Stimulated activated naive B cell treated with anti-CD40 and anti-IgM and Interleukin-4, amounts not matched to agents 10 μg/mL and 1 μg/mL and 100 μg/mL, for 72 hours (primary cell): ENCODE measurements around the gene ATP6V0C.
A peak's percentile ranks its signal among the peaks of the same experiment; 100 is the strongest.
"Not testable (repeated sequence)": the region's sequence is repeated elsewhere in the genome, so short reads cannot be mapped to it uniquely, and the experiment has no call there.

Experiments used
- ATAC-seq, 2 donors: fragments of 150-1000 bp; cut with Tn5 transposase; replicated peaks; 2 replicates each; pipeline ENCODE4 v1.10.0; 2021; ENCODE audit warnings: moderate library complexity in 1 of 2
- DNase-seq: peaks from one replicate; pipeline ENCODE4 v3.0.0; 2021
- H3K27ac Mint-ChIP-seq: one replicate; pipeline ENCODE4 v1.8.0; 2022; ENCODE audit warnings: mild to moderate bottlenecking, mixed read lengths
- H3K27me3 Mint-ChIP-seq, 2 donors: one replicate each; pipeline ENCODE4 v1.8.0; 2022; ENCODE audit warnings: mixed read lengths in 2 of 2
- H3K36me3 Mint-ChIP-seq, 2 donors: one replicate each; pipeline ENCODE4 v1.8.0; 2022; ENCODE audit warnings: mixed read lengths in 2 of 2, mild to moderate bottlenecking in 1 of 2
- H3K4me1 Mint-ChIP-seq, 2 donors: one replicate each; pipeline ENCODE4 v1.8.0; 2022; ENCODE audit warnings: mixed read lengths in 2 of 2, mild to moderate bottlenecking in 1 of 2
- H3K4me3 Mint-ChIP-seq, 2 donors: one replicate each; pipeline ENCODE4 v1.8.0; 2022; ENCODE audit warnings: mild to moderate bottlenecking in 2 of 2, mixed read lengths in 2 of 2, moderate library complexity in 1 of 2
- H3K9me3 Mint-ChIP-seq, 2 donors: one replicate each; pipeline ENCODE4 v1.8.0; 2022; ENCODE audit warnings: mixed read lengths in 2 of 2, mild to moderate bottlenecking in 1 of 2

The ATP6V0C gene

DNA sequence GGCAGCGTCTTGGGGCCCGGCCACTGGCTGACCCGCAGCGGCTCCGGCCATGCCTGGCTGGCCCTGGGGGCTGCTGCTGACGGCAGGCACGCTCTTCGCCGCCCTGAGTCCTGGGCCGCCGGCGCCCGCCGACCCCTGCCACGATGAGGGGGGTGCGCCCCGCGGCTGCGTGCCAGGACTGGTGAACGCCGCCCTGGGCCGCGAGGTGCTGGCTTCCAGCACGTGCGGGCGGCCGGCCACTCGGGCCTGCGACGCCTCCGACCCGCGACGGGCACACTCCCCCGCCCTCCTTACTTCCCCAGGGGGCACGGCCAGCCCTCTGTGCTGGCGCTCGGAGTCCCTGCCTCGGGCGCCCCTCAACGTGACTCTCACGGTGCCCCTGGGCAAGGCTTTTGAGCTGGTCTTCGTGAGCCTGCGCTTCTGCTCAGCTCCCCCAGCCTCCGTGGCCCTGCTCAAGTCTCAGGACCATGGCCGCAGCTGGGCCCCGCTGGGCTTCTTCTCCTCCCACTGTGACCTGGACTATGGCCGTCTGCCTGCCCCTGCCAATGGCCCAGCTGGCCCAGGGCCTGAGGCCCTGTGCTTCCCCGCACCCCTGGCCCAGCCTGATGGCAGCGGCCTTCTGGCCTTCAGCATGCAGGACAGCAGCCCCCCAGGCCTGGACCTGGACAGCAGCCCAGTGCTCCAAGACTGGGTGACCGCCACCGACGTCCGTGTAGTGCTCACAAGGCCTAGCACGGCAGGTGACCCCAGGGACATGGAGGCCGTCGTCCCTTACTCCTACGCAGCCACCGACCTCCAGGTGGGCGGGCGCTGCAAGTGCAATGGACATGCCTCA, 41.9 kb upstream of the ATP6V0C start:
- H3K4me1 Mint-ChIP-seq = peaks cover 33 to 59% of the 10 kb centered on the region in 2 donors
- DNase-seq (no peak), ATAC-seq (no peak)
- H3K36me3 Mint-ChIP-seq = peaks cover 0 to 4% of the 10 kb centered on the region in 2 donors
- peaks cover 24 to 27% of the 10 kb centered on the region in 2 donors for H3K27me3 Mint-ChIP-seq
- no peaks in the 10 kb centered on the region for H3K9me3 Mint-ChIP-seq
- peak overlapping the region in 1 of 2 donors; percentile 69 for H3K4me3 Mint-ChIP-seq
- H3K27ac Mint-ChIP-seq = no peak overlapping the region

DNA sequence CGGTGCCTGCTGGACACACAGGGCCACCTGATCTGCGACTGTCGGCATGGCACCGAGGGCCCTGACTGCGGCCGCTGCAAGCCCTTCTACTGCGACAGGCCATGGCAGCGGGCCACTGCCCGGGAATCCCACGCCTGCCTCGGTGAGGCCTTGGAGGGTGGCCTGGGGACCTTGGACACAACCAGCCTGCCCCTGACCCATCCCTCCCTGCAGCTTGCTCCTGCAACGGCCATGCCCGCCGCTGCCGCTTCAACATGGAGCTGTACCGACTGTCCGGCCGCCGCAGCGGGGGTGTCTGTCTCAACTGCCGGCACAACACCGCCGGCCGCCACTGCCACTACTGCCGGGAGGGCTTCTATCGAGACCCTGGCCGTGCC, 41.3 kb upstream of the ATP6V0C start:
- Mint-ChIP-seq H3K4me3 (no peak overlapping the region), H3K36me3 (peaks cover 0 to 5% of the 10 kb centered on the region in 2 donors), H3K4me1 (peaks cover 31 to 53% of the 10 kb centered on the region in 2 donors), H3K27me3 (peaks cover 20 to 27% of the 10 kb centered on the region in 2 donors), H3K27ac (no peak overlapping the region), H3K9me3 (no peaks in the 10 kb centered on the region)
- DNase-seq (no peak), ATAC-seq (no peak)

DNA sequence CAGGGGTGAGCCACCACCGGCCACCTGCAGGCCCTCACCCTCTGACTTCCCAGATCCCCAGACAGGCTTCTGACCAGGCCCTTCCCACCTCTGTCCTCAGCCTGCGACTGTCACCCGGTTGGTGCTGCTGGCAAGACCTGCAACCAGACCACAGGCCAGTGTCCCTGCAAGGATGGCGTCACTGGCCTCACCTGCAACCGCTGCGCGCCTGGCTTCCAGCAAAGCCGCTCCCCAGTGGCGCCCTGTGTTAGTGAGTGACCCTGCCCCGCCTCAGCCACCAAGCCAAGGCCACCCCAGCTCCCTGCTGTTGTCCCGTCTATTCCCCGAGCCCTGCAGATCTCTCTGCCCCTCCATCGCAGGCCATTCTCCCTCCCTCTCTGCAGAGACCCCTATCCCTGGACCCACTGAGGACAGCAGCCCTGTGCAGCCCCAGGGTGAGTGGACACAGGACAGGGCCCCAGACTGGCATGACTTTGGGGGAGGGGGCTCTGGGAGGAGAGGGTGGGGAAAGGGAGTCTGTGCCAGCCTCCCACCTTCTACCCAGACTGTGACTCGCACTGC, 40.8 kb upstream of the ATP6V0C start:
- peaks cover 34 to 52% of the 10 kb centered on the region in 2 donors for H3K4me1 Mint-ChIP-seq
- ATAC-seq (no peak), DNase-seq (no peak)
- peaks cover 20 to 27% of the 10 kb centered on the region in 2 donors for H3K27me3 Mint-ChIP-seq
- peak overlapping the region; percentile 47 for H3K27ac Mint-ChIP-seq
- H3K9me3 Mint-ChIP-seq = no peaks in the 10 kb centered on the region
- peak overlapping the region; percentile 59 to 61 for H3K4me3 Mint-ChIP-seq
- H3K36me3 Mint-ChIP-seq = peaks cover 0 to 10% of the 10 kb centered on the region in 2 donors

DNA sequence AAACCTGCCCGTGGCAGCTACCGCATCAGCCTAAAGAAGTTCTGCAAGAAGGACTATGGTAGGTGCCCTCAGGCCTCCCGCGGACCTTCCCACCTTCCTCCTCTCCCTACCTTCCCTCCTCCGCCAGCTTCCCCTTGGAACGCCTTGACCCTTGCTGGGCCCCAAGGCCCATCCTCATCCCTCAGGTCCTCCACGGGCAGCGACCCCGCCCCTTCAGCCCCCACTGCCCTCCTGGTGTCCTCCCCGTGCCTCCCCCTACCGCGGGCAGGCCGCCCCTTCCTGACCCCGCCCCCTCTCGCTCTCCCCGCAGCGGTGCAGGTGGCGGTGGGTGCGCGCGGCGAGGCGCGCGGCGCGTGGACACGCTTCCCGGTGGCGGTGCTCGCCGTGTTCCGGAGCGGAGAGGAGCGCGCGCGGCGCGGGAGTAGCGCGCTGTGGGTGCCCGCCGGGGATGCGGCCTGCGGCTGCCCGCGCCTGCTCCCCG, 40.3 kb upstream of the ATP6V0C start:
- Mint-ChIP-seq H3K27me3 (peaks cover 20 to 23% of the 10 kb centered on the region in 2 donors), H3K4me1 (peaks cover 33 to 48% of the 10 kb centered on the region in 2 donors), H3K27ac (no peak overlapping the region), H3K9me3 (no peaks in the 10 kb centered on the region), H3K36me3 (peaks cover 0 to 14% of the 10 kb centered on the region in 2 donors), H3K4me3 (peak overlapping the region; percentile 59 to 61)
- no peak for DNase-seq
- ATAC-seq = peak in 1 of 2 donors; percentile 0

DNA sequence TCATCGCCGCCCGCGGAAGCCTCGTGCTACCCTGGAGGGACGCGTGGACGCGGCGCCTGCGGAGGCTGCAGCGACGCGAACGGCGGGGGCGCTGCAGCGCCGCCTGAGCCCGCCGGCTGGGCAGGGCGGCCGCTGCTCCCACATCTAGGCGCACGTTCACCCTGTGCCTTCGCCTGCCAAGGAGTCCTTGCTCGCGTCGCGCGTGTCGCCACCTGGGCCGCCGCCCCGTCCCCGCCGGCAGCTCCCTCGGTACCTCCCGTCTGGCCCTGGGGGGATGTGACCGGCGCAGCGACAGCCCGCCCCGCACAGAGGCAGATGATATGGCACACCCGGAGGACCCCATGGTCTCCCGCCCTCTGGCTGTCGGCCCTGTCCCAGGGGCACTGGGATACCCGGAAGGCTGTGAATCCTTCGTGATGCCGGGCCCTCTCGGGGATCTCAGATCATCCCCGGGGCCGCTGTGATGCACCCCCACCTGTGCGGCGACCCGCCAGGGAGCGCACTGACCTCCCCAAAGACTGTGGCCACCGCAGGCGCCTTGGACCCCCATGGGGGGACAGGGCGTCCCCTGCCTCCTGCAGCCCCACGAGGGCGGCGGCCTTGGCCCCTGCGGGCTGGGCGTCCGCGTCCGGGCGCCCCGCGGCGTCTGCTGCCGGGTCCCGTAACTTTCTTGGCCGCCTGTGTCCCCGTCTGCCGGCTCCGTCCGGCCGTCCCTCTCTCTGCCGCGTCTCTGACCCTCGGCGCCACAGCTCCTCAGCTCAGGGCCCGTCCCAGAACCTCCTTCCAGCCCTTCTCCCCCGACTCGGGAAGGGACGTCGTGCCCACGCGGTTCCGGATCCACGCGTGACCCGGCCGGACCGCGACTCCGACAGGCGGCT, 39.5 kb upstream of the ATP6V0C start:
- peak overlapping the region; percentile 86 for H3K4me3 Mint-ChIP-seq
- ATAC-seq (peak; percentile 58 to 64), DNase-seq (no peak)
- H3K9me3 Mint-ChIP-seq = no peaks in the 10 kb centered on the region
- peak overlapping the region; percentile 91 for H3K27ac Mint-ChIP-seq
- peaks cover 0 to 14% of the 10 kb centered on the region in 2 donors for H3K36me3 Mint-ChIP-seq
- peaks cover 27 to 40% of the 10 kb centered on the region in 2 donors for H3K4me1 Mint-ChIP-seq
- peaks cover 20% of the 10 kb centered on the region in 2 donors for H3K27me3 Mint-ChIP-seq

DNA sequence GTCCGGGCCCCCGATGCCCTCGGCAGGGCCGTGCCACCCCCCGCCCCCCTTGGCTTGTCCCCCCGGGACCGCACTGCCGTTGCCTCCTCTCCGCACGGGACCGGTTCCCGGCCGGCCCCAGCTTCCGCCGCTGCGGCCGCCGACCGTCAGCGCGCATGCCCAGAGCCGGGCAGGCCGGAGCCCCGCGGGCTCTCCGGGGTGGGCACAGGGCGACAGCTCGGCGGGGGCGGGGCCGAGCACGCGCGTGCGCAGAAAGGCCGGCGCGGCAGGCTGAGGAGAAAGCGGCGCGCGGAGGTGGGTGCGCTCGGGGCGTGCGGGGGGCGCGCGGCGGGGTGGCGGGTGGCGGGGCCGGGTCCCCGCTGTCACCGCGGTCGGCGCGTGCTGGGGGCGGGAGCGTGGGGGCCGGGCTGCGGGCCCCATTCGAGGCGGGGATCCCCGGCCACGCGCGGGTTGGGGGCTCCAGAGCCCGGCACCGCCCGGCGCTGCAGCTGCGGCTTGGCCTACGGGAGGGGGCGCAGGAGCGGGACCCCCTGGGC, 38.8 kb upstream of the ATP6V0C start, which contains the start of gene TBC1D24:
Gene TBC1D24, plus strand, starts transcription at position 251 of the 536 bp plus-strand sequence. CDS start 21,022 bp downstream, outside the sequence.
- peak within 1 kb of the TSS; percentile 91 for H3K27ac Mint-ChIP-seq
- H3K4me3 Mint-ChIP-seq = peak within 1 kb of the TSS; percentile 86
- peaks cover 2 to 18% of the 10 kb centered on the region in 2 donors for H3K36me3 Mint-ChIP-seq

DNA sequence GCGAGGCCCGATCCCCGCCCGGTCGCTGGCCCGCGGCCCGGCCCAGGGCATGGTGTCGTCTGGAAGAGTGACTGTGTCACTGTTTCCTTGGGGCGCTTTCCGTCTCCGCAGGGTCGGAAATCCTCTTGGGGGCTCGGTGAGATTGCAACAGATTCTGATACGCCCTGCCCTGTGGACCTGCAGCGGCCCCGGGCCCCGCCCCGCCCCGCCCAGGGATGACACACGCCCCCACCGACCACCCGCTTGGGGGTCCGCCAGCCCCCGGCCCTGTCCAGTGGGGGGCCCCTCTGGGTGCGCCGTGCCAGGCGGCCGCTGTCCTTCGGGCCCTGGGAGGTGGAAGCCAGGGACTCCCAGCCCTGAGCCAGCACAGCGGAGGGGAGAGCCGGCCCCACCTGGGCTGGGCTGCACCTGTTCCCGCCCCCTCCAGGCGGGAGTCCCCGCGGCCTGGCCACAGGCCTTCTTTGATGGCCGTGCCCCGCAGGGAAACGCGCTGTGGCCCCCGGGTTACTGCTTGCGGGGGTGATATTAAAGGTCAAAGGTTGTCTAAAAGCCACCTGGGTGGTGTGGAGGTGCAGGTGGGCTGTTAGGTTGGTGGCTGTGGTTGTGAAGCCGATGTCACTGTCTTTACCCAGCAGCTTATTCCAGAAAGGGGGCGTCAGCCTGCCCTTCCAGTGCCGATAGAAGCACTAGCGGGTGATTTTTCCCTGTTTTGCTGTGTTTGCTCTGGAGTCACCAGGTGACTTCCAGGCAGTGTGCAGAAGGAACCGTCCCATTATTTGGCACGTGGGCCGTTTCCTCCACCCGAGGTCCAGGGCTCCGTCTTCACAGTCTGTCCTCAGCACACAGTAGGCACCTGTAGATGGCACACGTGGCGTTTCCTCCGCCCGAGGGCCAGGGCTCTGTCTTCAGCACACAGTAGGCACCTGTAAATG, 38.1 kb upstream of the ATP6V0C start:
- peaks cover 15 to 26% of the 10 kb centered on the region in 2 donors for H3K4me1 Mint-ChIP-seq
- H3K27me3 Mint-ChIP-seq = peaks cover 7 to 9% of the 10 kb centered on the region in 2 donors
- ATAC-seq = peak; percentile 29 to 35
- H3K36me3 Mint-ChIP-seq = peaks cover 5 to 21% of the 10 kb centered on the region in 2 donors
- no peaks in the 10 kb centered on the region for H3K9me3 Mint-ChIP-seq
- peak overlapping the region; percentile 57 to 58 for H3K4me3 Mint-ChIP-seq
- no peak overlapping the region for H3K27ac Mint-ChIP-seq
- no peak for DNase-seq

More for the DNA sequence above, 38.8 kb upstream of the ATP6V0C start, which contains the start of gene TBC1D24:
- Mint-ChIP-seq H3K9me3 (no peaks in the 10 kb centered on the region), H3K4me1 (peaks cover 20 to 33% of the 10 kb centered on the region in 2 donors), H3K27me3 (peaks cover 15 to 16% of the 10 kb centered on the region in 2 donors)
- DNase-seq = peak; percentile 84
- peak; percentile 82 to 84 for ATAC-seq

DNA sequence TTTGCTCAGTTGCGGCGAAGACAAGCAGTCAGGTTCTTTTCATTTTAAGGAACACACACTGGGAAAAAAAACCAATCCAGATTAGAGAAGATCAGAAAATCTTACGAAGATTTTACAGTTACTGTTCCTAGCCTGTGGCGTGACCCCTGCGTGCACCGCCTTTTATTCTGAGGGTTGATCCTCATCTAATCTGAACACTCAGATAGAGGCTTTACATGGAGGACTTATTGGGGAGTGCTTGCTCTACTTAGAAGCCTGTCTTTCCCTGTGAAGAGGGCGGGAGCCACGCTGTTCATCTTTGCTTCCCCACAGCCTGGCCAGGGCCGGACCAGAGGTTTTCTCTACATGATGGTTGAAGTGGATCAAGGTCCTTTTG, 37.4 kb upstream of the ATP6V0C start:
- Mint-ChIP-seq H3K4me3 (peak overlapping the region; percentile 57 to 58), H3K27me3 (peaks cover 7 to 9% of the 10 kb centered on the region in 2 donors), H3K27ac (no peak overlapping the region), H3K4me1 (peaks cover 15 to 26% of the 10 kb centered on the region in 2 donors), H3K9me3 (no peaks in the 10 kb centered on the region), H3K36me3 (peaks cover 5 to 21% of the 10 kb centered on the region in 2 donors)
- ATAC-seq = no peak
- DNase-seq = no peak

DNA sequence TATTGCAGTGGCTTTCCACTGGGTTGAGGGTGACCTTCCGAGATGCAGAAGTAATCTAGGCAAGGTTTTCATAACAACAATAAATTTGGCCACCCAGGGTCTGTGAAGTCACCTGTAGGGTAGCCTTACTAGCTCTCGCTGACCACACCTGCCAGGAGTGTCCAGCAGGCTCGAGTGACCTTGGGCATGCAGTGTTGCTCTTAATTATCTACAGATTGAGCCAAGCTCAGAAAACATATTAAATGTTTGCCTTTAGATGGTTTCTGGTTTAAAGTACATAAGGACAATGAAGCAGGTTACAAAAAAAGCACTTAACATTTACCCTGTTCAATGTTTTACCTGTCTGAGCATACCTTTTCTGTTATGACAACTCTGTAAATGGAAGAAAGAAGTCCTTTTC, 37.0 kb upstream of the ATP6V0C start:
- H3K9me3 Mint-ChIP-seq = no peaks in the 10 kb centered on the region
- DNase-seq = no peak
- no peak for ATAC-seq
- H3K4me3 Mint-ChIP-seq = no peak overlapping the region
- peaks cover 7 to 9% of the 10 kb centered on the region in 2 donors for H3K27me3 Mint-ChIP-seq
- H3K36me3 Mint-ChIP-seq = peaks cover 5 to 21% of the 10 kb centered on the region in 2 donors
- peaks cover 15 to 25% of the 10 kb centered on the region in 2 donors for H3K4me1 Mint-ChIP-seq
- H3K27ac Mint-ChIP-seq = no peak overlapping the region

DNA sequence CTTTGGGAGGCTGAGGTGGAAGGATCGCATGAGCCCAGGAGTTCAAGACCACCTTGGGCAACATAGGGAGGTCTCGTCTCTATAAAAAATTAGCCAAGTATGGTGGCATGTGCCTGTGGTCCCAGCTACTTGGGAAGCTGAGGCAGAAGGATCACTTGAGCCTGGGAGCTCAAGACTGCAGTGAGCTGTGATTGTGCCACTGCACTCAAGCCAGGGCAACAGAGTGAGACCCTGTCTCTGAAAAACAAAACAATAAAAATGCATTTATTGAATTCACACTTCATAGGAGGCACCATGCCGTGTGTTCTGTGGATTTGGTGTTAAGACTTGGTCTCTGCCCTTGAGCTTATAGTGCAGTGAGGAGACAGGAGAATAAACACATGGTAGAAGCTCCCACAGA, 36.4 kb upstream of the ATP6V0C start:
- Mint-ChIP-seq H3K36me3 (peaks cover 7 to 21% of the 10 kb centered on the region in 2 donors), H3K4me3 (no peak overlapping the region), H3K9me3 (no peaks in the 10 kb centered on the region), H3K27ac (peak overlapping the region; percentile 43), H3K4me1 (peaks cover 18 to 19% of the 10 kb centered on the region in 2 donors), H3K27me3 (peaks cover 7 to 9% of the 10 kb centered on the region in 2 donors)
- ATAC-seq (no peak), DNase-seq (no peak)

DNA sequence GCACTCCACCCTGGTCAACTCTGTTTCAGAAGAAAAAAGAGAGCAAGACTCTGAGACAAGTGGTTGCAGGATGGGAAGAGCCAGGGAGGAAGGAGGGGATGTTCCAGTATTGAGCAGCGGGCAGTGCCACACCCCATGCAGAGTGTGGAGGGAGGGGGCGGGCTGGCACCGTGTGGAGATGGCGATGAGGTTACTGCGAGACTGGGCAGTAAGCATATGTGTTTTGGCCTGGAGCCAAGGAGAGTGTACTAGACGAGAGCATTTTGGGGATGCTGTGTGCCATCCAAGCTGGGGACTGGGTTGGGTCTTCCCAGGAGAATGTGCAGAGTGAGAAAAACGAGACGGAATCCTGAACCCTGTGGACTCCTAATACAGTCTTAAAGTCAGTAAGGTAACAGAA, 35.5 kb upstream of the ATP6V0C start:
- Mint-ChIP-seq H3K27ac (no peak overlapping the region), H3K4me3 (no peak overlapping the region), H3K27me3 (peaks cover 2% of the 10 kb centered on the region in 2 donors), H3K9me3 (no peaks in the 10 kb centered on the region), H3K4me1 (peaks cover 12 to 19% of the 10 kb centered on the region in 2 donors), H3K36me3 (peaks cover 7 to 21% of the 10 kb centered on the region in 2 donors)
- ATAC-seq (no peak), DNase-seq (no peak)

DNA sequence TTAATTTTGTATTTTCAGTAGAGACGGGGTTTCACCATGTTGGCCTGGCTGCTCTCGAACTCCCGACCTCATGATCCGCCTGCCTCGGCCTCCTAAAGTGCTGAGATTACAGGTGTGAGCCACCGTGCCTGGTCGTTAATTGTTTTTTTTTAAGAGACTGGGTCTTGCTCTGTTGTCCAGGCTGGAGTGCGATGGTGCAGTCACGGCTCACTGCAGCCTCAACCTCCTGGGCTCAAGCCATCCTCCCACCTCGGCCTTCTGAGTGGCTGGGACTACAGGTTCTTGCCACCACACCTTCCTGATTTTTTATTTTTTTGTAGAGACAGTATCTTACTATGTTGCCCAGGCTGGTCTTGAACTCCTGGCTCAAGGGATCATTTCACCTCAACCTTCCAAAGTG, 33.8 kb upstream of the ATP6V0C start:
- not testable (repeated sequence) for H3K4me3 Mint-ChIP-seq, H3K27ac Mint-ChIP-seq, H3K9me3 Mint-ChIP-seq, DNase-seq, H3K27me3 Mint-ChIP-seq, ATAC-seq
- Mint-ChIP-seq H3K4me1 (peaks cover 15 to 22% of the 10 kb centered on the region in 2 donors), H3K36me3 (peaks cover 7 to 21% of the 10 kb centered on the region in 2 donors)

DNA sequence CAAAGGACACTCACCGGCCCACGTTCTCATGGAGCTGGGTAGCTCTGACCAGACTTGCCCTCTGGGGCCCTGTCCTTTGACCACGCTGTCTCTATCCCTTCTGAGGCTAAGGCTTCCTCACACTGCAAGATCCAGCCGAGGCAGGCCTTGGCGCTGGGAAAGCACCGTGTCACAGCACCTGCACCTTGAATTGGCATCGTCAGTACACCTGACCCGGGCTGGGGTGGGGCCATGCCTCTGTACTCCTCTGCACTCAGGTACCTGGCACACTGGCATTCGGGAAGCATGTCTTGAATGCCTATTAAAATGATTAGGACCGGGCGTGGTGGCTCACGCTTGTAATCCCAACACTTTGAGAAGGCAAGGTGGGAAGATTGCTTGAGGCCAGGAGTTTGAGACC, 32.8 kb upstream of the ATP6V0C start:
- no peaks in the 10 kb centered on the region for H3K27me3 Mint-ChIP-seq
- H3K4me1 Mint-ChIP-seq = peaks cover 10 to 23% of the 10 kb centered on the region in 2 donors
- no peak overlapping the region for H3K27ac Mint-ChIP-seq
- no peak for DNase-seq
- H3K36me3 Mint-ChIP-seq = peaks cover 7 to 21% of the 10 kb centered on the region in 2 donors
- no peak overlapping the region for H3K4me3 Mint-ChIP-seq
- H3K9me3 Mint-ChIP-seq = no peaks in the 10 kb centered on the region
- no peak for ATAC-seq
